ENCODE measurements around the gene NUP188.

The NUP188 gene

DNA sequence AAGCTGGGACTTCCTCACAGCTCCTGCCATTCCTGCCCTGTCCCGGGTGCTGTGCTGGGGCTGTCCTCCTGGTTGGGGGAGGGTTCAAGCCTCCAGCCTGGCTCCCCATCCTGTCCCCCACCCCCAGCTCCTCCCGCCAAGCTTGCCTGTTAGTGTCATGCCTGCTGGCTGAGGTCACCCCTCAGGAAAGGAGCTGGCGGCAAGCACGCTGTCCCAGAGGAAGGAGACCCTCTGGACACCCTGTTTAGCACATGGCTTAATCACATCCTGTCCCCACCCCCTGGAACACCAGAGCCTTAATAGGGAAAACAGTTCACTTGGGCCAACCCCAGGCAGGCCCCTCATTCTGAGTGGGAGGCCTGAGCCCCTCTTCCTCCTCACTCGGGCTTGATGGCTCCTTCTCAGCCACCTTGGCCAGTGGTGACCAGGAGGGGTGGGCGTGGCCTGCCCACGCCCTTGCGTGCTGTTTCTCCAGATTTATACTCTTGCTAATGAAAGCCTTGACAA lies 35.9 kb upstream of the NUP188 start:
- Histone ChIP-seq H3K4me1 (ENCODE audit: control insufficient read depth, low read length) (no peaks in the 10 kb centered on the region), H3K27me3 (ENCODE audit: control insufficient read depth, low read length) (no peaks in the 10 kb centered on the region), H3K36me3 (ENCODE audit: control insufficient read depth, low read length) (peaks cover 35% of the 10 kb centered on the region), H3K79me2 (ENCODE audit: control insufficient read depth, low read length) (peaks cover 12% of the 10 kb centered on the region; the same call in 1 of the 2 replicates), H3K4me3 (ENCODE audit: low read length) (no peak overlapping the region), H3K9me2 (replicated peaks; ENCODE audit: control insufficient read depth, low read length) (no peaks in the 10 kb centered on the region), H3K4me2 (ENCODE audit: low read length) (no peak overlapping the region), H3F3A (ENCODE audit: control insufficient read depth, insufficient read depth) (no peaks in the 10 kb centered on the region), H3K9me3 (ENCODE audit: control insufficient read depth, insufficient read depth, low read length) (no peaks in the 10 kb centered on the region), H3K27ac (ENCODE audit: low read depth, low read length) (no peak overlapping the region), H4K20me1 (ENCODE audit: control insufficient read depth, insufficient read depth, low read depth, low read length) (no peaks in the 10 kb centered on the region)
- TF ChIP-seq, protein P1, sequence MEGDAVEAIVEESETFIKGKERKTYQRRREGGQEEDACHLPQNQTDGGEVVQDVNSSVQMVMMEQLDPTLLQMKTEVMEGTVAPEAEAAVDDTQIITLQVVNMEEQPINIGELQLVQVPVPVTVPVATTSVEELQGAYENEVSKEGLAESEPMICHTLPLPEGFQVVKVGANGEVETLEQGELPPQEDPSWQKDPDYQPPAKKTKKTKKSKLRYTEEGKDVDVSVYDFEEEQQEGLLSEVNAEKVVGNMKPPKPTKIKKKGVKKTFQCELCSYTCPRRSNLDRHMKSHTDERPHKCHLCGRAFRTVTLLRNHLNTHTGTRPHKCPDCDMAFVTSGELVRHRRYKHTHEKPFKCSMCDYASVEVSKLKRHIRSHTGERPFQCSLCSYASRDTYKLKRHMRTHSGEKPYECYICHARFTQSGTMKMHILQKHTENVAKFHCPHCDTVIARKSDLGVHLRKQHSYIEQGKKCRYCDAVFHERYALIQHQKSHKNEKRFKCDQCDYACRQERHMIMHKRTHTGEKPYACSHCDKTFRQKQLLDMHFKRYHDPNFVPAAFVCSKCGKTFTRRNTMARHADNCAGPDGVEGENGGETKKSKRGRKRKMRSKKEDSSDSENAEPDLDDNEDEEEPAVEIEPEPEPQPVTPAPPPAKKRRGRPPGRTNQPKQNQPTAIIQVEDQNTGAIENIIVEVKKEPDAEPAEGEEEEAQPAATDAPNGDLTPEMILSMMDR (IDR thresholded peaks at IDR 0.05; ENCODE audit: low read depth, low read length, poor library complexity, severe bottlenecking): no peak
- TF ChIP-seq EZH2phosphoT487 (IDR thresholded peaks at IDR 0.05; ENCODE audit: borderline replicate concordance, low read length): no peak

DNA sequence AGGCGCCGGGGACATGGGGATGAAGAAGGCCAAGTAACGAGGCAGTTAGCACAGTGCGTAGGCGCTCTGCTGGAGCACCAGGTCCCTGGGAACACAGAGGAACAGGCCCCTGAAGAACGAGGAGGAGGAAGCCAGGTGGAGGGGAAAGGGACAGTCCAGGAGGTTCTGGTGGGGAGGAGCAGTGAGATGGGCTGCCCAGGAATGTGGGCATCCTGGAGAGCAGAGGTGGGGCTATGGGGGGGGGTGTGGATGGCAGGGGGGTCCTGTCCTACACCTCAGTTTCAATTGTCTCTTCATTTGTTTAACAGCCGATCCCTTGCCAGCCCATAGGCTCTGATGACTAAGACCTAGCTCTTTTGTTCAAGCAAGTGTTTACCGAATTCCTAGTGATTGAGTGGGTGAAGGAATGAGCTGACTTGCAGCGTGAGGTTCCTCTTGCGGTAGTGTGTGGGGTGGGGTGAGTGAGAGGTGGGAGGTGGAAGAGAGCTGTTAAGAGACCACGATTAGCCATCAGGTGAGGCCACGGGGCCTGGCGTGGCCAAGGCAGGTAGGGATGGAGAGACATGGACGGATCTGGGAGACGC lies 35.1 kb upstream of the NUP188 start:
- Histone ChIP-seq H4K20me1 (ENCODE audit: control insufficient read depth, insufficient read depth, low read depth, low read length) (no peaks in the 10 kb centered on the region), H3K9me3 (ENCODE audit: control insufficient read depth, insufficient read depth, low read length) (no peaks in the 10 kb centered on the region), H3K27me3 (ENCODE audit: control insufficient read depth, low read length) (no peaks in the 10 kb centered on the region), H3F3A (ENCODE audit: control insufficient read depth, insufficient read depth) (0 out of 2 replicates have a peak, but pooled peaks cover 2% of the 10 kb centered on the region), H3K9me2 (replicated peaks; ENCODE audit: control insufficient read depth, low read length) (no peaks in the 10 kb centered on the region), H3K4me2 (ENCODE audit: low read length) (no peak overlapping the region), H3K79me2 (ENCODE audit: control insufficient read depth, low read length) (peaks cover 12% of the 10 kb centered on the region; the same call in 1 of the 2 replicates), H3K27ac (ENCODE audit: low read depth, low read length) (no peak overlapping the region), H3K4me1 (ENCODE audit: control insufficient read depth, low read length) (no peaks in the 10 kb centered on the region), H3K4me3 (ENCODE audit: low read length) (no peak overlapping the region), H3K36me3 (ENCODE audit: control insufficient read depth, low read length) (peaks cover 33% of the 10 kb centered on the region)
- no peak for TF ChIP-seq EZH2phosphoT487 (IDR thresholded peaks at IDR 0.05; ENCODE audit: borderline replicate concordance, low read length)
- TF ChIP-seq, protein P1 (IDR thresholded peaks at IDR 0.05; ENCODE audit: low read depth, low read length, poor library complexity, severe bottlenecking): no peak

DNA sequence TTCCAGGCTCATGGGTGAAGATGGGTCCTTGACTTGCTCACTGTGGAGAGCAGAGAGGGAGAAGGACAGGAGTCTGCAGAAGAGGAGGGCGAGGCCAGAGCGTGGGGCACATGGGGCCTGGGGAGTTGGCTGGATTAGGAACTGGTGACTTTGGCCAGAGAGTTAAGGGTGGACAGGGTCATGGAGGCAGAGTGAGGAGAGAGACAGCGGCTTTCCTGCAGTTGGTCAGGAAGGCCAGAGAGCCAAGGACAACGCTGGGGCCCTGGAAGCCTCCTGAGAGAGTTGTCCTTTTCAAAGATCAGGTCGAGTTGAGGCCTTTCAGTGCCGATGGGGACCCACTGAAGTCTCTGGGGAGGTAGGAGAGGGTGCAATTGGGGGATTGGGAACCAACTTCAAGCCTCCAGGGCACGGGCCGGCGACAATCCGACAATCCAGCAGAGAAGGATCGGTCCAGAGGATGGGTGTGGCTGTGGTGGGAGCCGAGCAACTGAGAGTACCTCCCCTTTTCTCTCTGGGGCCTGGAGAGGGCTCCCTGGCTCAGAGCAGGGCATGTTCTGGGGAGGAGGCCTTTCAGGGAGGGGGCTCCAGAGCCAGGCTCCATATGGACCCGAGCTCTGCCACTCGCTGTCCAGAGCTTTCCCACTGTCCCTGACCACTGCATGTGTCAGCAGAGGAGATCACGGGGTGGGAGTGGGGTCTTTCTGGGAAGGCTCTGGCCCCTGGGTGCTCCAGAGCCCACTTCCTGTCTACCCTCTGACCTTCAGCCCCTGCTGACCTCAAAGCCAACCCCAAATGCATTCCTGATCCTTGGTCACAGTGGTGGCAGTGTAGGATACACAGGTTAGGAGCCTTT lies 34.2 kb upstream of the NUP188 start:
- peaks cover 32% of the 10 kb centered on the region for H3K36me3 ChIP-seq (ENCODE audit: control insufficient read depth, low read length)
- no peaks in the 10 kb centered on the region for H3K9me3 ChIP-seq (ENCODE audit: control insufficient read depth, insufficient read depth, low read length)
- H3K9me2 ChIP-seq (replicated peaks; ENCODE audit: control insufficient read depth, low read length): no peaks in the 10 kb centered on the region
- H3K4me1 ChIP-seq (ENCODE audit: control insufficient read depth, low read length): no peaks in the 10 kb centered on the region
- no peak for TF ChIP-seq EZH2phosphoT487 (IDR thresholded peaks at IDR 0.05; ENCODE audit: borderline replicate concordance, low read length)
- TF ChIP-seq, protein P1 (IDR thresholded peaks at IDR 0.05; ENCODE audit: low read depth, low read length, poor library complexity, severe bottlenecking): no peak
- no peak overlapping the region for H3K4me3 ChIP-seq (ENCODE audit: low read length)
- H3K27me3 ChIP-seq (ENCODE audit: control insufficient read depth, low read length): no peaks in the 10 kb centered on the region
- no peak overlapping the region for H3K4me2 ChIP-seq (ENCODE audit: low read length)
- 0 out of 2 replicates have a peak, but pooled peaks cover 2% of the 10 kb centered on the region for H3F3A ChIP-seq (ENCODE audit: control insufficient read depth, insufficient read depth)
- no peaks in the 10 kb centered on the region for H4K20me1 ChIP-seq (ENCODE audit: control insufficient read depth, insufficient read depth, low read depth, low read length)
- peaks cover 12% of the 10 kb centered on the region; the same call in 1 of the 2 replicates for H3K79me2 ChIP-seq (ENCODE audit: control insufficient read depth, low read length)
- no peak overlapping the region for H3K27ac ChIP-seq (ENCODE audit: low read depth, low read length)

Data from DOHH2 (cell line).